ENCODE measurements around the gene LYRM1. TPM values are rescaled to one million over a fixed set of nuclear protein-coding genes. Genes with fewer than 3 reads are reported as not detected.

Gene LYRM1
- total and polyA plus RNA-seq, 10 of the 15 experiments (the other 5 are each of a cell fraction or from before 2014, with no cell fraction given) = 18.4 to 54.4 (median 38.0) TPM

DNA sequence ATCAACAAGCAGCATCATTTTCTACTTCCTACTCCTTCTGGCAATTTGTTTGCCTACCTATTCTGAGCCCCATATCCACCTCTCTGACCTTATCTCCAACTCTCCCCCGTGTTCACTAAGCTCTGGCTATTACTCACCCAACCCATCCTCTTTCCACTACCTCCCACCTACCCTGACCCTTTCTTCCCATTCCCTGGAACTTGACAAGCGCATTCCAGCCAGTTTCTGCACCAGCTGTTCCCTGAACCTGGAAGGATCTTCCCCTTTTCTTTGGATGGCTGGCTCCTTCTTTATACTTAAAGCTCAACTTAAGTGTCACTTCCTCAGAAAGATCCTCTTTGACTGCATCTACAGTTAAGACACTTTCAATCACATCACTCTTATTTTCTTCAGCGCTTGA, 2.6 kb upstream of the LYRM1 start (continued):
- TF ChIP-seq ESRRA (IDR thresholded peaks at IDR 0.05; ENCODE audit: low read length) = no peak

DNA sequence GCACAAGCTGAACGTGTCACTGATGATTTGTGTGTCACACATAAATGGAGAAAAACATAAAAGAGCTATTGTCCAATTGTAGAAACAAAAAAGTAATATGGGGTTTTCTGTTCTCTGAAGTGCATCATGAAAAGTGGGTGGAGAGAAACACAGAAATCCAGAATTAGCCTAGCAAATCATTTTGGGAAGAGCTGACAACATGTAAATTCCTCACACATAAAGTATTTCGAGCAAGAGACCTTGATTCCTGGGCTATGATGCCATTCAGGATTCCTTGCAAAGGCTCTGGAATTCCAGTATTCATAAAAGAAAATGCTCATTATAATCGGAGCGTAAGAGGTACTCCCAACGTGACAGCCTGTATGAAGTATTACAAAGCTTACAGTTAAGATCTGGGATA, 1.5 kb upstream of the LYRM1 start:
- H3K9me3 ChIP-seq (replicated peaks; ENCODE audit: control insufficient read depth, insufficient read depth, low read length) = no peaks in the 10 kb centered on the region
- no peak overlapping the region for H2AFZ ChIP-seq (ENCODE audit: control insufficient read depth, low read depth, low read length)
- FAIRE-seq = no peak
- no peak for TF ChIP-seq STAT3 (IDR thresholded peaks at IDR 0.05; ENCODE audit: low read depth, low read length)
- TF ChIP-seq CEBPB (IDR thresholded peaks at IDR 0.05; ENCODE audit: borderline replicate concordance in 1 of 2, low read depth in 2 of 2, low read length in 2 of 2) = no peak
- TF ChIP-seq ATF7 (IDR thresholded peaks at IDR 0.05; ENCODE audit: low read depth) = no peak
- no peak for TF ChIP-seq CREB1 (IDR thresholded peaks at IDR 0.05; ENCODE audit: low read depth)
- no peak for TF ChIP-seq NR2C1 (IDR thresholded peaks at IDR 0.05)
- TF ChIP-seq POLR2A (IDR thresholded peaks at IDR 0.05; ENCODE audit: low read depth, low read length) = no peak
- TF ChIP-seq PAX5 (IDR thresholded peaks at IDR 0.05; ENCODE audit: borderline replicate concordance, low read depth, low read length) = no peak
- TF ChIP-seq, protein P1, sequence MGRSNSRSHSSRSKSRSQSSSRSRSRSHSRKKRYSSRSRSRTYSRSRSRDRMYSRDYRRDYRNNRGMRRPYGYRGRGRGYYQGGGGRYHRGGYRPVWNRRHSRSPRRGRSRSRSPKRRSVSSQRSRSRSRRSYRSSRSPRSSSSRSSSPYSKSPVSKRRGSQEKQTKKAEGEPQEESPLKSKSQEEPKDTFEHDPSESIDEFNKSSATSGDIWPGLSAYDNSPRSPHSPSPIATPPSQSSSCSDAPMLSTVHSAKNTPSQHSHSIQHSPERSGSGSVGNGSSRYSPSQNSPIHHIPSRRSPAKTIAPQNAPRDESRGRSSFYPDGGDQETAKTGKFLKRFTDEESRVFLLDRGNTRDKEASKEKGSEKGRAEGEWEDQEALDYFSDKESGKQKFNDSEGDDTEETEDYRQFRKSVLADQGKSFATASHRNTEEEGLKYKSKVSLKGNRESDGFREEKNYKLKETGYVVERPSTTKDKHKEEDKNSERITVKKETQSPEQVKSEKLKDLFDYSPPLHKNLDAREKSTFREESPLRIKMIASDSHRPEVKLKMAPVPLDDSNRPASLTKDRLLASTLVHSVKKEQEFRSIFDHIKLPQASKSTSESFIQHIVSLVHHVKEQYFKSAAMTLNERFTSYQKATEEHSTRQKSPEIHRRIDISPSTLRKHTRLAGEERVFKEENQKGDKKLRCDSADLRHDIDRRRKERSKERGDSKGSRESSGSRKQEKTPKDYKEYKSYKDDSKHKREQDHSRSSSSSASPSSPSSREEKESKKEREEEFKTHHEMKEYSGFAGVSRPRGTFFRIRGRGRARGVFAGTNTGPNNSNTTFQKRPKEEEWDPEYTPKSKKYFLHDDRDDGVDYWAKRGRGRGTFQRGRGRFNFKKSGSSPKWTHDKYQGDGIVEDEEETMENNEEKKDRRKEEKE (IDR thresholded peaks at IDR 0.05) = no peak
- no peak for TF ChIP-seq BCL11A (IDR thresholded peaks at IDR 0.05; ENCODE audit: low read depth, low read length)
- TF ChIP-seq GATAD2B (conservative IDR thresholded peaks at IDR 0.05; ENCODE audit: low read depth) = no peak
- no peak for TF ChIP-seq MYB (IDR thresholded peaks at IDR 0.05; ENCODE audit: borderline replicate concordance, low read depth, low read length)
- no peaks in the 10 kb centered on the region; a peak in 1 of 4 replicates for H3K36me3 ChIP-seq (ENCODE audit: control insufficient read depth in 2 of 2, insufficient read depth in 2 of 2, low read length in 1 of 2)
- peak overlapping the region; percentile 82 for H3K4me2 ChIP-seq (ENCODE audit: control insufficient read depth, insufficient read depth)
- ChIA-PET CTCF (interaction anchor here (0.5 to 5.6 kb wide), 6 partner anchors 11 to 49 kb away, joined by 3 to 36 read pairs (median 4); no protein-coding TSS in a partner anchor), RAD21 (ENCODE audit: unreplicated experiment) (interaction anchor here (1.2 to 3.8 kb wide), 6 partner anchors 20 to 92 kb away, joined by 3 to 31 read pairs (median 8); partner anchors contain the start of genes ERI2 and REXO5), POLR2A (interaction anchor here (0.6 to 4.3 kb wide), 6 partner anchors 11 to 28 kb away, joined by 3 to 27 read pairs (median 4); no protein-coding TSS in a partner anchor), SMC1A (ENCODE audit: uncharacterized antibody, unreplicated experiment) (interaction anchor here (0.8 to 5.6 kb wide), 11 partner anchors 10 to 260 kb away, joined by 3 to 42 read pairs (median 8); no protein-coding TSS in a partner anchor)
- BruUV-seq (replicated peaks) = no TSS peak
- H4K20me1 ChIP-seq (ENCODE audit: control insufficient read depth, insufficient read depth) = no peaks in the 10 kb centered on the region
- H3K9ac ChIP-seq (ENCODE audit: control insufficient read depth, insufficient read depth, low read length) = peak overlapping the region; percentile 59
- H3K4me1 ChIP-seq (ENCODE audit: control insufficient read depth, insufficient read depth, low read length) = peaks cover 18% of the 10 kb centered on the region
- no peak overlapping the region for H3K27ac ChIP-seq (ENCODE audit: control insufficient read depth, insufficient read depth)
- peak overlapping the region; percentile 82 for H3K4me3 ChIP-seq
- H3K79me2 ChIP-seq (ENCODE audit: control insufficient read depth, insufficient read depth, low read length) = peaks cover 25% of the 10 kb centered on the region
- in situ Hi-C loops (cut with MboI) = loop anchor here (5.0 kb wide), 1 partner anchor 48 kb away; no protein-coding TSS in a partner anchor
- ATAC-seq = no peak
- DNase-seq (ENCODE audit: low read depth, low spot score) = no peak
- H3K27me3 ChIP-seq (replicated peaks in 1 of 2; ENCODE audit: control insufficient read depth in 2 of 2, insufficient read depth in 2 of 2, low read length in 1 of 2) = no peaks in the 10 kb centered on the region
- intact Hi-C loops (cut with micrococcal nuclease; ENCODE audit: unreplicated experiment) = no loop called here
- WGBS (ENCODE audit: insufficient coverage, insufficient replicate concordance, low lambda C conversion rate, missing lambda C conversion rate) = 64% methylated on average over 5 of the region's 5 CpGs

Measured in GM12878 (cell line).